Measurements from ENCODE around the gene PEX6.
"Not testable (repeated sequence)": the region's sequence is repeated elsewhere in the genome, so short reads cannot be mapped to it uniquely, and the experiment has no call there.

PEX6 gene

DNA sequence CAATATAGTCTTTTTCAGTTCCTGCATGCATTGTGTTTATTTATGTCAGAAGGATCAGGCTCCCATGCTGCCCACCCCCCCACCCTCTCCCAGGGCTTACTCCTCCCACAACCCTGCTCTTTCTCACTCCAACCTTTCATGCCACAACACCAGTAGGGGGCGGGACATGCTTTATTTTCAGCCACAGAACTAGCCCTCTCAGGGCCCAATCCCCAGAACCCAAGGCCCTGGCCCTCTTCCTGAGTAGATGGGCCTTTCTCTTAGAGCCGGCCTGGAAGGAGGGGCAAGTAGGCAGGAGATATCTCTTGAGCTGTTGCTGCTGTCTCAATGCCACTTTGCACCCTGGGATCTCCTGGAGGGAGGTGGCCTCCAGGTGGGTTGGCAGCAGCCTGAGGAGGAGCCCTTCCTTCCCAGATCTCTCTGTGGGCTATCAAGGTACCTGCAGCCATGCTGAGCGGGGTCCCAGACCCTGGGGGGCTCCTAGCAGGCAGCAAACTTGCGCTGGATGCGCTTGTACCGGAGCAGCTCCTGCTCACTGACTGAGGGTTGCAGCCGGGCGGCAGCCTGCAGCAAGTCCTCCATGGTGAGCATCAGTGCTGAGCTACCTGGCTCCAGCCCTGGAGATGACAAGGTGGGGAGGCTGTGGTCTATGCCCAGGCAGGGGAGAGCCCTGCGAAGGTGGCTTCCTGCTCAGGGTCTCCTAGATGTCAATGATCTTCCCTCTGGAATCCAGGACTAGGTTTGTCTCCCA lies 15.0 kb downstream of the PEX6 start:
- no peak for DNase-seq

- DNase-seq, result no peak
These were observed 15.7 kb downstream of the PEX6 start for GRCh38 chr6:42963179-42963854.

- no peak for DNase-seq
These were observed 16.3 kb downstream of the PEX6 start for GRCh38 chr6:42962502-42963178.

DNA sequence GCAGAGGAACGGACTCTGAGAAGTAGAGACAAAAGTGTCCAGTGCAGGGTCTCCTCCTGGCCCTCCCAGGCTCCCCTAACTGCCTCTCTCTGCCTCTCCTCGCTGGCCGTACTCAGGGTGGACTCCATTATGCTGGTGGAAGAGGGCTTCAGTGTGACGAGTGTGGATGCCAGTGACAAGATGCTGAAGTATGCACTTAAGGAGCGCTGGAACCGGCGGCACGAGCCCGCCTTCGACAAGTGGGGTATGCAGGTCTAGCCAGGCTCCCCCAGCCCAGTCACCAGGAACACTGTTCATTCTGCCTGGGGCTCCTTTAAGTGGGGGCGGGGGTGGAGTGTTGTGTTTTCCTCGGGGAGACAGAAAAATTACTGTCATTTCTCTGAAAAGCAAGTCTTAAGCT lies 16.9 kb downstream of the PEX6 start:
- no peak for DNase-seq

DNA sequence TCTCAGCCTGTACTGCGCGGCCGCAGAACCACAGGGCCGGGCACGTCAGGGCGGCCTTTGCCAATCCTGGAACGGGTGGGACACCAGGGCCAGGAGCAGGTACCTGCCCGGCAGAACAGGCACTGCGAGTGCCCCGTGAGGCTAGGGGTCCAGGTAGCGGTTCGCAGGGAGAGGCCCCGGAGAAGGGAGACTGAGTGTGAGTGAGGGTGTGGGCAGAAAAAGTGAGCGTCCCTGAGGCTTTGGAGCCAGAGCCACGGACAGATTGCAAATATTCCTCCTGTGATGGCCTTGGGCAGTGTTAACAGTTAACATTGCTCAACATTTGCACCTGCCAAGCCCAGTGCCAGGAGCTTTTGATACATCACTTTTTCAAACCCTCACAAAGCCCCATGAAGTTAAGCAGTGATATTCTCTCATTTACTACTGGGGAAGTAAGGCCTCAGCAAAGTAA lies 17.9 kb downstream of the PEX6 start:
- no peak for DNase-seq

DNA sequence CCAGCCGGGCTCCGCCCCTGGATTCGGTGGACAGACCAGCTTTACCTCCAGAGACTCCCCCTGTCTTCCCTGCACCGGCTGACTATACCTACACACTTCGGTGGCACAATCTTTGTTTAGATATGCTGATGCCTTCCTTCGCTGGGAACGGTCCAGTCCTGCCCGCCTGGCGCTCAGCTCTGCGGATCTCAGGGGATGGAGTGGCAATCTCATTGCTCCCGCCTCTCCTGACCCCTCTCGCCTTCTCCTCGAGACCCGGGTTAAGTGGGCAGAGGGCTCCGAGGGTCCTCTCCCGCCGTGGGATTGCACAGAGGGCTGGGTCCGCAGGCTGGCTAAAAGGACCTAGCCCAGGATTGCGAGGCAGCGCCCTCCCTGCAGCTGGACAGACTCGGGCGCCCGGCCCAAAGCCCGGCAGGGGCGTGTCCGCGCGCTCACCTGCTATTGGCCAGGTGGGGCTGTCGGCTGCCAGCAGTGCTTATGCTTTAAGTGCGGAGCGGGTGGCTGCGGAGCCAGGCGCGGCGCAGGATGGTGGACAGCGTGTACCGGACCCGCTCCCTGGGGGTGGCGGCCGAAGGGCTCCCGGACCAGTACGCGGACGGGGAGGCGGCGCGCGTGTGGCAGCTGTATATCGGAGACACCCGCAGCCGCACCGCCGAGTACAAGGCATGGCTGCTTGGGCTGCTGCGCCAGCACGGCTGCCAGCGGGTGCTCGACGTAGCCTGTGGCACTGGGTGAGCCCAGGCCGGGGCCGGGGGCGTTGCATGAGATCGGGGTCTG lies 18.6 kb downstream of the PEX6 start, which contains the start of gene GNMT:
TSS of gene GNMT (plus strand) at position 512 of the 777 bp plus-strand sequence. CDS start at position 526, 14 bp downstream.
- peak; percentile 18 for DNase-seq

- DNase-seq, result no peak
These were observed 19.1 kb downstream of the PEX6 start for GRCh38 chr6:42959917-42960242.

DNA sequence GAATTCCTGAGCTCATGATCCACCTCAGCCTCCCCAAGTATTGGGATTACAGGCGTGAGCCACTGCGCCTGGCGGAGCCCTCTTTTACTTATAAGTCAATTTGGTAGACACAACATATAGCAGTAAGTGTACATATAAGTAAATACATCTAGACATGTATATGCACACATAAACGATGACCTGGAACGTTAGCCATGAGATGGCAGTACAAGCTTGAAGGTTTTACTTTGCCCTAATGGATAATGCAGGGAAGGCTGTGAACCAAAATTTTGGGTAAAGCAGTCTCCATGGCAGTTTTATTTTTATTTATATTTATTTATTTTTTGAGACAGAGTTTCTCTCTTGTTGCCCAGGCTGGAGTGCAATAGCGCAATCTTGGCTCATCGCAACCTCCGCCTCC lies 20.9 kb downstream of the PEX6 start:
- no peak for DNase-seq

DNA sequence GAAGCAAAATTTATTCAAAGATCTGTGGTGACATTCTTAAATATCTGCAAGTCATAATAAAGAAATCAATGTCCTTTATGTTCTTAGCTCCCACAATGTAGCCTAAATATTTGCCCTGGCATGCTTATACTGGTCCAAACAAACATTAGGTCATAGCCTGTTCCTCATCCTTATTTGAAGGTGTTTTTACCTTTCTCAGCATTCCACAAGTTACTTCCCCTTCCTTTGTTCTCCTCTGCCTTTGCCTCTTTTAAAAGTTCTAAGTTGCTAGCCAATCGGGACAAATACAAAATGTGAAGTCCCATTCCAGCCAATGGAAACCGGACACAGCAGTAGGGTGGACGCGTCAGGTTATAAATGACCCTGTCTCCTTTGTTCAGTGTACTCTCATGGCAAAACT lies 24.6 kb downstream of the PEX6 start:
- DNase-seq, result not testable (repeated sequence)

GRCh38 chr6:42952389-42952788 lies 26.6 kb downstream of the PEX6 start:
- DNase-seq, result no peak

GRCh38 chr6:42947950-42948349 lies 31.0 kb downstream of the PEX6 start:
- DNase-seq, result no peak

- no peak for DNase-seq
These were observed 36.5 kb downstream of the PEX6 start for GRCh38 chr6:42942444-42942843.

GRCh38 chr6:42941356-42941755 lies 37.6 kb downstream of the PEX6 start:
- DNase-seq, result not testable (repeated sequence)

DNA sequence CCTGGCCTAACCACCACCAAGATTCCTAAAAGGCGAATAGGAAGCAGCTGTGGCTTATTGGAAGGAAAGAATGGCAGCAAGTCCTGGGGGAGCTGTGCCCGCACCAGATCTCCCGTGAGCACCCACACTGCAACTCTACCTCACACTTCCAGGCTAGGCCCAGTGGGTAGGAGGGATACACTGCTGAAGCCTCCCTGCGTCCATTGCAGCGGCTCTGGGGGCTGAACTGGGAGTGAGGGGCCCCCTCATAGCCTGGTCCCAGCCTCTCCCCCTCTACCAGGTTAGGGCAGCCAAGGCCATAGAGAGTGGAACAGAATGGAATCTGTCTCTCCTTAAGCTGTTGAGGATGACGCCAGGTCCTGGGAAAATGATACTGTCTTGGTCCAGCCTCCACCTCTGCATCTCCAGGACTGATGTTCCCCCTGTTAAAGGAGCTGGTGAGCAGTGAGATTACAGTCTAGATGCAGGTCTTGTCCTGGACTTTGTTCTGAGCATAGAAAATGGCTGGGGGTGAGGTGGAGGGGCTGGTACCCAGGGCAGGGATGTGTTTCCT lies 38.4 kb downstream of the PEX6 start:
- DNase-seq, result no peak

DNA sequence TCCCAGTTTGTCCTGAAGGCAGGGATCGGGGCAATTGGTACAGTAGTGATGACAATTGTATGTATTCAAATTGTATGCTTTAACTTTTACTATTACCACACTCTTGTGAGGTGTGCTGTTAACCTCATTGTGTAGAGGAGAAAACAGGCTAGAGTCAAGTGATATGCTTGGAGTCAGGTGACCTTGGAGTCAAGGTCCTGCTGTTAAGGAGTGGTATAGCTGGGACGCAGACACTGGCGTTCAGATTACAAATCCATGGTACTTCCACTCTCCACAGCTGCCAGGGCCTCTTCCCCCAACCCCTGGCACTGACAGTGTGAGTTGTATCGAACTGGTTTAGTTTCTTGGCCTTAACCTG lies 39.2 kb downstream of the PEX6 start:
- DNase-seq, result no peak

GRCh38 chr6:42938987-42939809 lies 39.8 kb downstream of the PEX6 start:
- DNase-seq, result no peak

DNA sequence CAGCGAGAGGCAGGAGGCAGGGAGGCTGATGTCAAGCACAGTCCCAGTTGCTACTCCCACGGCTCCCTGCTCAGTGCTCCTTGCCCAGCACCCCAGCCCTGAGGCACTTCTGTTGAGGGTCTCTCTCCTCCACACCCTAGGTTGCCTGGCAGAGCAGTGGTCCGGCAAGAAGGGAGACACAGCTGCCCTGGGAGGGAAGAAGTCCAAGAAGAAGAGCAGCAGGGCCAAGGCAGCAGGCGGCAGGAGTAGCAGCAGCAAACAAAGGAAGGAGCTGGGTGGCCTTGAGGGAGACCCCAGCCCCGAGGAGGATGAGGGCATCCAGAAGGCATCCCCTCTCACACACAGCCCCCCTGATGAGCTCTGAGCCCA lies 40.6 kb downstream of the PEX6 start:
- DNase-seq, result no peak

- DNase-seq, result no peak
These were observed 41.2 kb downstream of the PEX6 start for GRCh38 chr6:42937548-42938427.

- DNase-seq, result no peak
These were observed 42.6 kb downstream of the PEX6 start for GRCh38 chr6:42936398-42936797.

GRCh38 chr6:42935322-42935721 lies 43.7 kb downstream of the PEX6 start:
- DNase-seq, result no peak

GRCh38 chr6:42933205-42933604 lies 45.8 kb downstream of the PEX6 start:
- no peak for DNase-seq

Data from activated CD4-positive, alpha-beta T cell treated with anti-CD3 and anti-CD28 coated beads for 1 hour (primary cell).